HUES6 (cell line): ENCODE results near the gene PITPNC1.
"Not testable (repeated sequence)": the region's sequence is repeated elsewhere in the genome, so short reads cannot be mapped to it uniquely, and the experiment has no call there.

Experiments
- H3K27ac ChIP-seq: 2 replicates; pipeline ENCODE4 v1.7.0; 2013; ENCODE audit warnings: low read depth, mild to moderate bottlenecking, low read length, inconsistent platforms
- H3K27me3 ChIP-seq: 2 replicates; pipeline ENCODE4 v1.6.1; 2013; ENCODE audit warnings: low read length; ENCODE audit not compliant: control insufficient read depth, insufficient read depth
- H3K36me3 ChIP-seq: 2 replicates; pipeline ENCODE4 v1.6.1; 2013; ENCODE audit warnings: low read length; ENCODE audit not compliant: control insufficient read depth, insufficient read depth
- H3K4me1 ChIP-seq: 2 replicates; pipeline ENCODE4 v1.6.1; 2013; ENCODE audit warnings: low read length; ENCODE audit not compliant: control insufficient read depth, insufficient read depth
- H3K4me3 ChIP-seq: 2 replicates; pipeline ENCODE4 v1.5.1; 2013; ENCODE audit warnings: low read depth, low read length
- H3K9ac ChIP-seq: one replicate; pipeline ENCODE4 v1.6.1; 2013; ENCODE audit warnings: mild to moderate bottlenecking, low read length
- H3K9me3 ChIP-seq: 2 replicates; pipeline ENCODE4 v1.6.1; 2013; ENCODE audit warnings: low read depth, low read length; ENCODE audit not compliant: control insufficient read depth, insufficient read depth

The PITPNC1 gene

GRCh38 chr17:67642488-67642887, 265.4 kb downstream of the PITPNC1 start:
- Histone ChIP-seq H3K4me3 (no peak overlapping the region), H3K4me1 (0 out of 2 replicates have a peak, but pooled peaks cover 5% of the 10 kb centered on the region), H3K9ac (no peak overlapping the region), H3K36me3 (0 out of 2 replicates have a peak, but pooled peaks cover 2% of the 10 kb centered on the region), H3K9me3 (no peaks in the 10 kb centered on the region), H3K27me3 (no peaks in the 10 kb centered on the region), H3K27ac (no peak overlapping the region)

- H3K27me3 ChIP-seq, result no peaks in the 10 kb centered on the region
- H3K9ac ChIP-seq, result no peak overlapping the region
Observed at GRCh38 chr17:67644061-67644460, 267.0 kb downstream of the PITPNC1 start.

GRCh38 chr17:67645195-67645594, 268.1 kb downstream of the PITPNC1 start:
- not testable (repeated sequence) for H3K27me3 ChIP-seq

More at GRCh38 chr17:67644061-67644460, 267.0 kb downstream of the PITPNC1 start:
- no peak overlapping the region for H3K27ac ChIP-seq
- H3K4me3 ChIP-seq, result no peak overlapping the region
- 0 out of 2 replicates have a peak, but pooled peaks cover 5% of the 10 kb centered on the region for H3K4me1 ChIP-seq
- 0 out of 2 replicates have a peak, but pooled peaks cover 2% of the 10 kb centered on the region for H3K36me3 ChIP-seq
- H3K9me3 ChIP-seq, result no peaks in the 10 kb centered on the region

GRCh38 chr17:67646472-67646871, 269.4 kb downstream of the PITPNC1 start:
- no peak overlapping the region for H3K9ac ChIP-seq
- no peaks in the 10 kb centered on the region for H3K27me3 ChIP-seq
- H3K4me3 ChIP-seq, result no peak overlapping the region
- H3K36me3 ChIP-seq, result 0 out of 2 replicates have a peak, but pooled peaks cover 2% of the 10 kb centered on the region
- no peak overlapping the region for H3K27ac ChIP-seq
- H3K4me1 ChIP-seq, result peaks cover 5% of the 10 kb centered on the region
- no peaks in the 10 kb centered on the region for H3K9me3 ChIP-seq

More at GRCh38 chr17:67645195-67645594, 268.1 kb downstream of the PITPNC1 start:
- H3K9me3 ChIP-seq, H3K36me3 ChIP-seq, H3K27ac ChIP-seq, H3K4me3 ChIP-seq, H3K9ac ChIP-seq, H3K4me1 ChIP-seq: not testable (repeated sequence)

- no peaks in the 10 kb centered on the region for H3K27me3 ChIP-seq
- H3K27ac ChIP-seq, result no peak overlapping the region
- H3K4me3 ChIP-seq, result no peak overlapping the region
- 0 out of 2 replicates have a peak, but pooled peaks cover 2% of the 10 kb centered on the region for H3K36me3 ChIP-seq
- no peaks in the 10 kb centered on the region for H3K9me3 ChIP-seq
- H3K4me1 ChIP-seq, result peaks cover 5% of the 10 kb centered on the region
- H3K9ac ChIP-seq, result no peak overlapping the region
Observed at GRCh38 chr17:67647482-67647881, 270.4 kb downstream of the PITPNC1 start.

GRCh38 chr17:67648032-67648905, 271.2 kb downstream of the PITPNC1 start:
- Histone ChIP-seq H3K4me3 (no peak overlapping the region), H3K4me1 (peaks cover 5% of the 10 kb centered on the region), H3K27me3 (no peaks in the 10 kb centered on the region), H3K9ac (peak overlapping the region; percentile 6), H3K36me3 (0 out of 2 replicates have a peak, but pooled peaks cover 2% of the 10 kb centered on the region), H3K27ac (no peak overlapping the region), H3K9me3 (no peaks in the 10 kb centered on the region)

GRCh38 chr17:67648906-67649295, 271.8 kb downstream of the PITPNC1 start:
- not testable (repeated sequence) for H3K36me3 ChIP-seq, H3K4me1 ChIP-seq

GRCh38 chr17:67649891-67650290, 272.8 kb downstream of the PITPNC1 start:
- Histone ChIP-seq H3K4me3 (no peak overlapping the region), H3K27me3 (no peaks in the 10 kb centered on the region), H3K9me3 (no peaks in the 10 kb centered on the region), H3K4me1 (peaks cover 5% of the 10 kb centered on the region), H3K36me3 (no peaks in the 10 kb centered on the region), H3K27ac (no peak overlapping the region), H3K9ac (no peak overlapping the region)

More at GRCh38 chr17:67648906-67649295, 271.8 kb downstream of the PITPNC1 start:
- H3K9ac ChIP-seq, result peak overlapping the region; percentile 6
- H3K9me3 ChIP-seq, H3K27me3 ChIP-seq, H3K4me3 ChIP-seq, H3K27ac ChIP-seq: not testable (repeated sequence)

GRCh38 chr17:67651218-67651579, 274.1 kb downstream of the PITPNC1 start:
- H3K27ac ChIP-seq, H3K36me3 ChIP-seq, H3K4me3 ChIP-seq, H3K4me1 ChIP-seq, H3K9me3 ChIP-seq, H3K9ac ChIP-seq, H3K27me3 ChIP-seq: not testable (repeated sequence)

- H3K9me3 ChIP-seq, result no peaks in the 10 kb centered on the region
- no peak overlapping the region for H3K4me3 ChIP-seq
- no peak overlapping the region for H3K9ac ChIP-seq
- H3K27ac ChIP-seq, result no peak overlapping the region
- peaks cover 5% of the 10 kb centered on the region for H3K4me1 ChIP-seq
- H3K36me3 ChIP-seq, result no peaks in the 10 kb centered on the region
- no peaks in the 10 kb centered on the region for H3K27me3 ChIP-seq
Observed at GRCh38 chr17:67652433-67652832, 275.4 kb downstream of the PITPNC1 start.

GRCh38 chr17:67655478-67656148, 278.5 kb downstream of the PITPNC1 start:
- Histone ChIP-seq H3K4me1 (no peaks in the 10 kb centered on the region), H3K9me3 (peaks cover 13% of the 10 kb centered on the region; the same call in 1 of the 2 replicates), H3K27ac (no peak overlapping the region), H3K36me3 (no peaks in the 10 kb centered on the region), H3K27me3 (no peaks in the 10 kb centered on the region), H3K9ac (no peak overlapping the region), H3K4me3 (no peak overlapping the region)
